Spinal cord (tissue), 10 donors: ENCODE data around the gene ZNF19. TPM values are rescaled to one million over a fixed set of nuclear protein-coding genes. Genes with fewer than 3 reads are reported as not detected.

Experiments used
- DNase-seq, 6 donors: peaks; one replicate each; pipeline versions ENCODE4 v3.0.0 to v3.0.0-alpha.2; 2013 to 2015; ENCODE audit warnings: low spot score in 6 of 6, low read depth in 4 of 6
- H3K27ac ChIP-seq: one replicate; pipeline ENCODE4 v1.5.1; 2013; ENCODE audit warnings: low read depth, low read length, control low read depth
- H3K27me3 ChIP-seq: one replicate; pipeline ENCODE4 v1.6.1; 2013; ENCODE audit warnings: low read length; ENCODE audit not compliant: control insufficient read depth, insufficient read depth
- H3K36me3 ChIP-seq: one replicate; pipeline ENCODE4 v1.6.1; 2013; ENCODE audit warnings: low read length; ENCODE audit not compliant: control insufficient read depth, insufficient read depth
- H3K4me1 ChIP-seq: one replicate; pipeline ENCODE4 v1.6.1; 2013; ENCODE audit warnings: low read length; ENCODE audit not compliant: control insufficient read depth, insufficient read depth
- H3K4me3 ChIP-seq: one replicate; pipeline ENCODE4 v1.5.1; 2013; ENCODE audit warnings: low read depth, low read length, control low read depth
- H3K9me3 ChIP-seq: one replicate; pipeline ENCODE4 v1.6.1; 2013; ENCODE audit warnings: low read length; ENCODE audit not compliant: control insufficient read depth, insufficient read depth
- WGBS: methylation state at CpG from one replicate; pipeline ENCODE4 v1.1.5; 2013; ENCODE audit warnings: missing lambda C conversion rate; ENCODE audit not compliant: insufficient coverage; 5-methylcytosine and 5-hydroxymethylcytosine counted together
- polyA plus RNA-seq, 2 donors: library from polyadenylated mRNA; unstranded; fragments of 120-200 nt; gene quantifications; one replicate each; pipeline ENCODE4 v1.2.1, GENCODE V29; 2013; ENCODE audit not compliant: insufficient read length in 2 of 2
- total RNA-seq, 2 donors: library from RNA; depleted of rRNA in 1 of 2; stranded (reverse); fragments of 120-200 nt in 1 of 2; fragments of >200 nt in 1 of 2; gene quantifications; one replicate each; pipeline versions ENCODE4 v1.2.3 to v1.2.4, GENCODE V29; 2013 to 2014
- donor health status: healthy.

The ZNF19 gene
- total and polyA plus RNA-seq, 4 donors: 7.4 to 14.8 (median 13.0) TPM

DNA sequence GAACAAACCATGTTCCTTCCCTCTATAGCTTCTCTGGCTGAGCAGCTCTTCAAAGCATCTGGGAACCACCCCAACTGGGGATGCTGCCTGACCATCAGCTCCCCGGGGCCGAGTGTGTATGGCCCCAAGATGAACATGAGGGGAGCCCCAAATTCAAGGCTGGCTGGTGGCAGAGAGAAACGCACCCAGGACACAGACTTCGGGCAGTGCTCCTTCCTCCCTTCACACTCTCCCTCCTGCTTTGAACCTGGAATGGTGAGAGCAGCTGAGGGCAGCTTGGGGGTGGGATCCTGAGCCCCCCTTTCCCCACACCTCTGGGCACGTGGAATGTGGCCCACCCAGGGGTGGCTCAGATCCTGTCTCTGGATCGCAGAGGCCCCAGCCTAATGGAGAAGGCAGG, 64.5 kb downstream of the ZNF19 start:
- 83% methylated on average over 3 of the region's 6 CpGs for WGBS
- Histone ChIP-seq H3K4me3 (no peak overlapping the region), H3K4me1 (peaks cover 3% of the 10 kb centered on the region), H3K9me3 (no peaks in the 10 kb centered on the region), H3K27ac (no peak overlapping the region), H3K36me3 (no peaks in the 10 kb centered on the region), H3K27me3 (peaks cover 23% of the 10 kb centered on the region)
- no peak for DNase-seq

- Histone ChIP-seq H3K27me3 (peaks cover 22% of the 10 kb centered on the region), H3K27ac (no peak overlapping the region), H3K4me3 (no peak overlapping the region), H3K9me3 (no peaks in the 10 kb centered on the region), H3K36me3 (no peaks in the 10 kb centered on the region), H3K4me1 (peaks cover 3% of the 10 kb centered on the region)
- 96% methylated on average over 6 of the region's 7 CpGs for WGBS
- DNase-seq: no peak
Observed at GRCh38 chr16:71423865-71424264, 65.3 kb downstream of the ZNF19 start.

Other genes with a start within 250 kb of the ZNF19 start
- 10 to 100 TPM; 30.0 to 36.3 TPM for gene CMTR2, start 199.9 kb downstream of the ZNF19 start, total RNA-seq
- gene CMTR2, start 199.9 kb downstream of the ZNF19 start, polyA plus RNA-seq: 10 to 100 TPM; 21.1 to 21.2 TPM
- gene CALB2, start 130.6 kb downstream of the ZNF19 start, total RNA-seq: 10 to 100 TPM; 16.6 to 42.2 TPM
- 10 to 100 TPM; 39.1 to 44.1 TPM for gene CALB2, start 130.6 kb downstream of the ZNF19 start, polyA plus RNA-seq
- gene TLE7, start 47.3 kb downstream of the ZNF19 start, total RNA-seq: not detected
- gene TLE7, start 47.3 kb downstream of the ZNF19 start, polyA plus RNA-seq: not detected
- 10 to 100 TPM; 14.5 to 17.6 TPM for gene ZNF23, start 27.1 kb downstream of the ZNF19 start, total RNA-seq
- gene ZNF23, start 27.1 kb downstream of the ZNF19 start, polyA plus RNA-seq: 10 to 100 TPM; 23.6 to 28.9 TPM
- gene CHST4, start 37.1 kb upstream of the ZNF19 start, total RNA-seq: under 1 TPM; 0.44 to 0.50 TPM
- under 1 TPM; 0.25 to 0.27 TPM for gene CHST4, start 37.1 kb upstream of the ZNF19 start, polyA plus RNA-seq
- under 1 TPM; 0.10 to 0.22 TPM for gene TAT, start 87.8 kb upstream of the ZNF19 start, total RNA-seq
- under 1 TPM; 0.10 to 0.26 TPM for gene TAT, start 87.8 kb upstream of the ZNF19 start, polyA plus RNA-seq
- gene MARVELD3, start 136.9 kb upstream of the ZNF19 start, total RNA-seq: 1 to 10 TPM; 1.6 to 9.8 TPM
- gene MARVELD3, start 136.9 kb upstream of the ZNF19 start, polyA plus RNA-seq: 1 to 10 TPM; 1.0 to 3.9 TPM
- gene PHLPP2, start 235.4 kb upstream of the ZNF19 start, total RNA-seq: 10 to 100 TPM; 12.7 to 24.1 TPM
- gene PHLPP2, start 235.4 kb upstream of the ZNF19 start, polyA plus RNA-seq: 10 to 100 TPM; 14.2 to 14.8 TPM